Right lobe of liver (tissue), 4 donors: ENCODE measurements around the gene DMRT1.

Experiments
- CTCF ChIP-seq, 4 donors: fragments of 200-600 bp in 3 of 4; fragments of 450-650 bp in 1 of 4; IDR thresholded peaks; one replicate each; pipeline versions ENCODE4 v1.5.1 to v1.8.0; 2016 to 2022; ENCODE audit warnings: antibody characterized with exemption in 4 of 4, mild to moderate bottlenecking in 2 of 4
- POLR2A ChIP-seq: fragments of 450-650 bp; IDR thresholded peaks from one replicate; pipeline ENCODE4 v1.6.1; 2017; ENCODE audit warnings: antibody characterized with exemption, mild to moderate bottlenecking
- donor health status: DM: no; HTN: no; CAD: no.
- donor health status: DM: no; HTN: no; CAD: no.
- donor health status: DM: no; HTN: yes; CAD: no.

GRCh38 chr9:903886-904285 lies 62.4 kb downstream of the DMRT1 start:
- TF ChIP-seq CTCF (IDR thresholded peaks at IDR 0.05): no peak
- TF ChIP-seq POLR2A: no peak
